ENCODE data around the gene MAST4.

MAST4 gene

DNA sequence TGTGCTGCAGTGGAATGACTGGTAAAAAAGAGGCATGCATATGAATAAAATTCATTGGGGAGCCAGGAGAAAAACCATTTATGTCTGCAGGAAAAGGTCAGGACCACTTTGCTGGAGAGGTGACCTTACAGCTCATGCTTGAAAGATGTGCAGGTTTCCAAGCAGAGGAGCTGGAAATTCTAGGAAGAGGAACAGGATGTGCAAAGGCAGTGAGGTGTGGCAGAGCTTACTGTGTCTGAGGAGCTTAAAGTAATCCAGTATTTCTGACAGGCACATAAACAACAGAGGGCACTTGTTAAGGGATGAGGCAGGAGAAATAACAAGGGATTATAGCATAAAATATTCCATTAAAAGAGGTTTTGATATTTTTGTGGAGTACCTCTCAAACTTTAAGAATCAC lies 397.3 kb downstream of the MAST4 start:
- Histone ChIP-seq H3K27ac (no peak overlapping the region), H3K36me3 (replicated peaks) (no peaks in the 10 kb centered on the region), H3K4me3 (ENCODE audit: low read depth, low read length) (no peak overlapping the region), H3K27me3 (replicated peaks) (no peaks in the 10 kb centered on the region)
- DNase-seq: no peak
- in situ Hi-C loops (cut with HindIII; ENCODE audit: low pct_ligation_motif_present, low sequenced_read_pairs): no loop called here
- TF ChIP-seq, protein P1, sequence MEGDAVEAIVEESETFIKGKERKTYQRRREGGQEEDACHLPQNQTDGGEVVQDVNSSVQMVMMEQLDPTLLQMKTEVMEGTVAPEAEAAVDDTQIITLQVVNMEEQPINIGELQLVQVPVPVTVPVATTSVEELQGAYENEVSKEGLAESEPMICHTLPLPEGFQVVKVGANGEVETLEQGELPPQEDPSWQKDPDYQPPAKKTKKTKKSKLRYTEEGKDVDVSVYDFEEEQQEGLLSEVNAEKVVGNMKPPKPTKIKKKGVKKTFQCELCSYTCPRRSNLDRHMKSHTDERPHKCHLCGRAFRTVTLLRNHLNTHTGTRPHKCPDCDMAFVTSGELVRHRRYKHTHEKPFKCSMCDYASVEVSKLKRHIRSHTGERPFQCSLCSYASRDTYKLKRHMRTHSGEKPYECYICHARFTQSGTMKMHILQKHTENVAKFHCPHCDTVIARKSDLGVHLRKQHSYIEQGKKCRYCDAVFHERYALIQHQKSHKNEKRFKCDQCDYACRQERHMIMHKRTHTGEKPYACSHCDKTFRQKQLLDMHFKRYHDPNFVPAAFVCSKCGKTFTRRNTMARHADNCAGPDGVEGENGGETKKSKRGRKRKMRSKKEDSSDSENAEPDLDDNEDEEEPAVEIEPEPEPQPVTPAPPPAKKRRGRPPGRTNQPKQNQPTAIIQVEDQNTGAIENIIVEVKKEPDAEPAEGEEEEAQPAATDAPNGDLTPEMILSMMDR (IDR thresholded peaks at IDR 0.05; ENCODE audit: low read depth, low read length, missing control alignments): no peak

DNA sequence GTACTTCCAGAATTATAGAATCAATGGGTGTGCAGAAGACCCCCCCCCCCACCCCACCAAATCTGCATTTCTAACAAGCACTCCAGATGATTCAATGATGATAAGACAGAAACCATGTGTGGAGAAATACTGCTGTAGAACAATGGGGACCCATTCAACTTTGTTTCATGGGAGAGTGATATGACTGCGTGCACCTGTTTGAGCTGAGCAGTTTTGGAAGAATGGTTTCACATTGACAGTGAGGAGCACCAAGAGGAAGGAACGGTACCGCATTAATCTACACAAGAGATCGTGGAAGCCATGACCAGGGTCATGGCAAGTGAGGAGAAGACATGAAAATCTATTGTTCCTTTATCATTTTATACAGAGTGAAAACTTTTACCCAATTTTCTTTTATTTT lies 397.7 kb downstream of the MAST4 start:
- no peak for DNase-seq
- H3K27ac ChIP-seq: no peak overlapping the region
- in situ Hi-C loops (cut with HindIII; ENCODE audit: low pct_ligation_motif_present, low sequenced_read_pairs): no loop called here
- no peaks in the 10 kb centered on the region for H3K27me3 ChIP-seq (replicated peaks)
- TF ChIP-seq, protein P1 (IDR thresholded peaks at IDR 0.05; ENCODE audit: low read depth, low read length, missing control alignments): no peak
- no peaks in the 10 kb centered on the region for H3K36me3 ChIP-seq (replicated peaks)
- H3K4me3 ChIP-seq (ENCODE audit: low read depth, low read length): no peak overlapping the region

DNA sequence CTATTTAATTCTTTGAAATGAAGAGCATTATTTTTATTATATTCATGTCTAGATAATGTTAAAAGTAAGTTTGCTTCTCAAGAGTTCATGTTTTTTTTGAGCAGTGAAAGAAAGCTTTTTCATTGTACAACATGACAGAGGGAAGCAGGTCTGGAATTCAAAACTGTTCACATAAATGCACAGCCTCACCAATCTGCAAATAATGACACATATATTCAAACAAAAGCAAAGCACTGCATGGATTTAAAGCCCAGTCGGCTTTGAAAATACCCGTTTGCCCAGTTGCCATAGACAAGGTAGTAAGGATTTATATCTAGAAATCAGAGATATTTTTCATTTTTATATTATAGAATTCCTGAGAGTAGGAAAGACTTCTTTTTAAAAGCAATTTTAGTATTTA lies 398.6 kb downstream of the MAST4 start:
- no peak for DNase-seq
- no peak overlapping the region for H3K27ac ChIP-seq
- no peaks in the 10 kb centered on the region for H3K36me3 ChIP-seq (replicated peaks)
- TF ChIP-seq, protein P1 (IDR thresholded peaks at IDR 0.05; ENCODE audit: low read depth, low read length, missing control alignments): no peak
- no peak overlapping the region for H3K4me3 ChIP-seq (ENCODE audit: low read depth, low read length)
- in situ Hi-C loops (cut with HindIII; ENCODE audit: low pct_ligation_motif_present, low sequenced_read_pairs): no loop called here
- no peaks in the 10 kb centered on the region for H3K27me3 ChIP-seq (replicated peaks)

DNA sequence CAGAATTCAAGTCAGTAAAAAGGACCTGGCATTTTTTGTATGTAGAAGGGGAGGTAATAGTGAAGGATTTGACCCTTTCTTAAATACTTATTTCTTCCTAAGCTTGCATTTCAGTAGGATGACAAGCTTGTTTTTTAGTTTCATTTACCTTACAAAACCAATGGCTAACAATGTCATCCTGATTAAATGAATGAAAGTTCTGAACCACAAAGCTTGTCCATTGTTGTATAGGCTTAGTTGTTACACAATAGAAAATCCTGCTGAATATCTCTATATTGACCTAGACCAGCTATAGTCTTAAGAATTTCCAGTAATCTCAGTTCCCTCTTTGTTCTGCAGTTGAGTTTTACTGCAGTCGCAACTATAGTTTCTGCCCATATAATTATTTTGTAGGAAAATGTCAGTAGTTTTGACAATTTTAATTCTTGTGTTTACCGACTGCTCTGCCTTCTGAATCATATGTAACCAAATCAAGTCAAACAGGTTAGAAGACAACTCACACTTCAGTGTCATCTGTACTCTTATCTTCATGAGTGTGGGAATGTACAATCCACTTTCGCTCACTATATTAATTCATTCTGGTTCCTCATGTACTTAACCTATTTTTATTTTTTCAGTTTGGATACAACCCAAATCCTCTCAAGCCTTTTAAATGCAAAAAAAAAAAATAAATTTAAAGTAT lies 404.7 kb downstream of the MAST4 start:
- H3K27me3 ChIP-seq (replicated peaks): no peaks in the 10 kb centered on the region
- in situ Hi-C loops (cut with HindIII; ENCODE audit: low pct_ligation_motif_present, low sequenced_read_pairs): no loop called here
- H3K36me3 ChIP-seq (replicated peaks): no peaks in the 10 kb centered on the region
- H3K4me3 ChIP-seq (ENCODE audit: low read depth, low read length): no peak overlapping the region
- no peak overlapping the region for H3K27ac ChIP-seq
- no peak for DNase-seq
- TF ChIP-seq, protein P1 (IDR thresholded peaks at IDR 0.05; ENCODE audit: low read depth, low read length, missing control alignments): no peak

DNA sequence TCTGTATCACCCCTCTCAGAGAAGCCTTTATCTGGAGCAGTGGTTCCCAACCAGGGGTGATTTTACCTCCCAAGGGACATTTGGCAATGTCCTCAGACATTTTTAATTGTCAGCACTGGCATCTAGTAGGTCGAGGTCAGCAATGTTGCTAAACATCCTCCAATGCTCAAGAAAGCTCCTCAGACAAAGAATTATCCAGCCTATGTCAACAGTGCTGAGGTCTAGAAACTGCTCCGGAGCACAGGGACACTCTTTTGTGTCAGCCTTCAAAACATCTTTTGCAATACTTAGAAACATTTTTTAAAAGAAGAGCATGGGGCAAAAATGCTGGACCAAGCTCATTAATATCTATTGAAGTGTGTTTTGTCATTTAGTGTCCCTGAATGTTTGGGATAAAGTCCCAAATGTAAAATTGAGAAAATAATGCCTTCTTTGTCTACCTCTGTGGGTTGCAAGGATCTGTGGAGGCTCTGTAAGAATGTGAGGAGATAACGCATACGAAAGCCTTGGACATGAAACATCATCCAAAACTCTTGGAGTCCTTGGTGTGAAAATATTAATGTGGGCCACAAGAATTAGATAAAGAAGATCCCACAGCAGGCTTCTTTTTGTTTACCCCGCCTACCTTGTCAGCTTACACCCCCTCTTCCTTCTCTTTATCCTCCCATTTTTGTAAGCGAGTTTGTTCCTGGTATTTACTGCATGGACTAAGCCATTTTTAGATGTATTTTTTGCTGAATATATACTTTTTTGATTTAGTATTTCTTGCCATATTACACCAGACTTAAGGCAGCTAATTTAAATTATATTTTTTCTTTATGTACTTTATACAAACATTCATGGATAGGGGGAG lies 406.9 kb downstream of the MAST4 start:
- Histone ChIP-seq H3K27ac (peak overlapping the region; percentile 47), H3K36me3 (replicated peaks) (no peaks in the 10 kb centered on the region), H3K27me3 (replicated peaks) (no peaks in the 10 kb centered on the region), H3K4me3 (ENCODE audit: low read depth, low read length) (peak overlapping the region; percentile 69)
- TF ChIP-seq, protein P1 (IDR thresholded peaks at IDR 0.05; ENCODE audit: low read depth, low read length, missing control alignments): no peak
- in situ Hi-C loops (cut with HindIII; ENCODE audit: low pct_ligation_motif_present, low sequenced_read_pairs): no loop called here
- DNase-seq: no peak

All from brain microvascular endothelial cell (primary cell).